B cell (primary cell): ENCODE data around the gene PCNX3. TPM values are rescaled to one million over a fixed set of nuclear protein-coding genes. Genes with fewer than 3 reads are reported as not detected.

ENCODE experiments used
- ATAC-seq: fragments of 200-7000 bp; cut with Tn5 transposase; one replicate; pipeline ENCODE4 v1.10.0; 2021; ENCODE audit warnings: low read depth, mild to moderate bottlenecking, moderate number of reproducible peaks, moderate library complexity
- CTCF ChIA-PET: fragments of 350-600 bp; sonication (Branson Sonifier 250); formaldehyde crosslinking; loops from one replicate; lab custom pipeline; 2021; ENCODE audit warnings: antibody characterized with exemption, inconsistent platforms; lab: Charles Lee
- POLR2A ChIA-PET: fragments of 350-600 bp; sonication (Branson Sonifier 250); formaldehyde crosslinking; loops from one replicate; lab custom pipeline; 2021; ENCODE audit warnings: antibody characterized with exemption; lab: Charles Lee
- DNase-seq: peaks from one replicate; pipeline ENCODE4 v3.0.0; 2013
- H2AFZ ChIP-seq: 2 replicates; pipeline ENCODE4 v1.6.1; 2012; ENCODE audit warnings: mild to moderate bottlenecking, low read depth, low read length; ENCODE audit not compliant: insufficient read depth, poor library complexity, severe bottlenecking
- H3K27ac ChIP-seq, 2 donors: 1 replicate in 1 of 2; 2 replicates in 1 of 2; pipeline ENCODE4 v1.5.1; 2012 to 2013; ENCODE audit warnings: low read length in 2 of 2, mild to moderate bottlenecking in 2 of 2, moderate library complexity in 1 of 2
- H3K27me3 ChIP-seq, 4 experiments: fragments of 200-600 bp in 1 of 4; sonication (generic) in 1 of 4; replicated peaks in 1 of 4; 1 replicate in 2 of 4; 2 replicates in 2 of 4; pipeline versions ENCODE4 v1.6.1 to v1.7.0; 2013 to 2016; ENCODE audit warnings: low read length in 3 of 4, mild to moderate bottlenecking in 2 of 4, mixed read lengths in 1 of 4, moderate library complexity in 1 of 4; ENCODE audit not compliant: insufficient read depth in 4 of 4, control insufficient read depth in 3 of 4; ENCODE audit errors: control extremely low read depth in 1 of 4
- H3K36me3 ChIP-seq, 2 experiments: replicated peaks in 1 of 2; 1 replicate in 1 of 2; 2 replicates in 1 of 2; pipeline versions ENCODE4 v1.6.1 to v1.7.1; 2013; ENCODE audit warnings: low read length in 1 of 2; ENCODE audit not compliant: insufficient read depth in 2 of 2, control insufficient read depth in 1 of 2; ENCODE audit errors: control extremely low read depth in 1 of 2, extremely low read depth in 1 of 2
- H3K4me1 ChIP-seq, 2 donors: fragments of 200-600 bp in 1 of 2; sonication (generic) in 1 of 2; 1 replicate in 1 of 2; 2 replicates in 1 of 2; pipeline versions ENCODE4 v1.5.1 to v1.6.1; 2013 to 2017; ENCODE audit warnings: low read length in 2 of 2; ENCODE audit not compliant: control insufficient read depth in 2 of 2, insufficient read depth in 2 of 2
- H3K4me2 ChIP-seq: replicated peaks from 2 replicates; pipeline ENCODE3; 2012; ENCODE audit warnings: mild to moderate bottlenecking, low read depth, low read length; ENCODE audit not compliant: poor library complexity, severe bottlenecking
- H3K4me3 ChIP-seq, 5 experiments: fragments of 200-600 bp in 1 of 5; sonication (generic) in 1 of 5; 1 replicate in 3 of 5; 2 replicates in 2 of 5; pipeline versions ENCODE4 v1.5.1 to v1.7.0; 2011 to 2016; ENCODE audit warnings: low read length in 4 of 5, mild to moderate bottlenecking in 4 of 5, low read depth in 2 of 5, control low read depth in 1 of 5, moderate library complexity in 1 of 5; ENCODE audit not compliant: insufficient read depth in 1 of 5; ENCODE audit errors: control extremely low read depth in 1 of 5, extremely low read depth in 1 of 5
- H3K79me2 ChIP-seq: fragments of 200-600 bp; sonication (generic); one replicate; pipeline ENCODE4 v1.6.0; 2016; ENCODE audit warnings: low read length; ENCODE audit not compliant: control insufficient read depth, insufficient read depth
- H3K9ac ChIP-seq: fragments of 200-600 bp; sonication (generic); 2 replicates; pipeline ENCODE4 v1.6.1; 2017; ENCODE audit warnings: mild to moderate bottlenecking, low read length, moderate library complexity
- H3K9me3 ChIP-seq, 3 donors: one replicate each; pipeline versions ENCODE4 v1.6.1 to v1.7.1; 2013; ENCODE audit warnings: low read length in 2 of 3; ENCODE audit not compliant: control insufficient read depth in 2 of 3, insufficient read depth in 1 of 3; ENCODE audit errors: control extremely low read depth in 1 of 3
- H4K20me1 ChIP-seq: 2 replicates; pipeline ENCODE4 v1.6.0; 2012; ENCODE audit warnings: mild to moderate bottlenecking, low read length; ENCODE audit not compliant: insufficient read depth, control insufficient read depth, poor library complexity, severe bottlenecking
- H3K27ac Mint-ChIP-seq: one replicate; pipeline ENCODE4 v1.8.0; 2021; ENCODE audit warnings: mixed read lengths
- H3K27me3 Mint-ChIP-seq: one replicate; pipeline ENCODE4 v1.8.0; 2021; ENCODE audit warnings: mixed read lengths
- H3K4me1 Mint-ChIP-seq: one replicate; pipeline ENCODE4 v1.8.0; 2021; ENCODE audit warnings: mixed read lengths
- H3K4me3 Mint-ChIP-seq: one replicate; pipeline ENCODE4 v1.8.0; 2021; ENCODE audit warnings: mixed read lengths
- H3K9me3 Mint-ChIP-seq: one replicate; pipeline ENCODE4 v1.8.0; 2022; ENCODE audit warnings: mixed read lengths; ENCODE audit not compliant: insufficient read depth
- CTCF ChIP-seq: fragments of 200-600 bp; IDR thresholded peaks from one replicate; pipeline ENCODE4 v1.8.0; 2022; ENCODE audit warnings: antibody characterized with exemption, mild to moderate bottlenecking
- EZH2 ChIP-seq: IDR thresholded peaks from 2 replicates; pipeline ENCODE4 v1.6.1; 2012; ENCODE audit warnings: borderline replicate concordance, low read depth, mild to moderate bottlenecking, moderate library complexity, low read length; ENCODE audit not compliant: insufficient read depth, poor library complexity, severe bottlenecking
- WGBS: methylation state at CpG from one replicate; pipeline ENCODE4 v1.1.5; 2013; ENCODE audit warnings: missing lambda C conversion rate; ENCODE audit not compliant: insufficient coverage; 5-methylcytosine and 5-hydroxymethylcytosine counted together
- intact Hi-C: fragments of 100-400 bp; cut with micrococcal nuclease; formaldehyde crosslinking; loops from one replicate; pipeline ENCODE4 v1.10.0; 2022
- polyA plus RNA-seq: library from polyadenylated mRNA; depleted of rRNA; stranded (reverse); fragments of >200 nt; gene quantifications from 2 replicates; pipeline ENCODE4 v1.2.3, GENCODE V29; 2012
- total RNA-seq, 2 donors: library from RNA; stranded (reverse); fragments of 120-200 nt in 1 of 2; gene quantifications; 1 replicate in 1 of 2; 2 replicates in 1 of 2; pipeline versions ENCODE4 v1.2.3 to v1.2.4, GENCODE V29; 2013 to 2022

PCNX3 gene
- total and polyA plus RNA-seq, 2 donors (not counting 1 experiment from before 2014, with no cell fraction given): 61.5 to 62.8 TPM

DNA sequence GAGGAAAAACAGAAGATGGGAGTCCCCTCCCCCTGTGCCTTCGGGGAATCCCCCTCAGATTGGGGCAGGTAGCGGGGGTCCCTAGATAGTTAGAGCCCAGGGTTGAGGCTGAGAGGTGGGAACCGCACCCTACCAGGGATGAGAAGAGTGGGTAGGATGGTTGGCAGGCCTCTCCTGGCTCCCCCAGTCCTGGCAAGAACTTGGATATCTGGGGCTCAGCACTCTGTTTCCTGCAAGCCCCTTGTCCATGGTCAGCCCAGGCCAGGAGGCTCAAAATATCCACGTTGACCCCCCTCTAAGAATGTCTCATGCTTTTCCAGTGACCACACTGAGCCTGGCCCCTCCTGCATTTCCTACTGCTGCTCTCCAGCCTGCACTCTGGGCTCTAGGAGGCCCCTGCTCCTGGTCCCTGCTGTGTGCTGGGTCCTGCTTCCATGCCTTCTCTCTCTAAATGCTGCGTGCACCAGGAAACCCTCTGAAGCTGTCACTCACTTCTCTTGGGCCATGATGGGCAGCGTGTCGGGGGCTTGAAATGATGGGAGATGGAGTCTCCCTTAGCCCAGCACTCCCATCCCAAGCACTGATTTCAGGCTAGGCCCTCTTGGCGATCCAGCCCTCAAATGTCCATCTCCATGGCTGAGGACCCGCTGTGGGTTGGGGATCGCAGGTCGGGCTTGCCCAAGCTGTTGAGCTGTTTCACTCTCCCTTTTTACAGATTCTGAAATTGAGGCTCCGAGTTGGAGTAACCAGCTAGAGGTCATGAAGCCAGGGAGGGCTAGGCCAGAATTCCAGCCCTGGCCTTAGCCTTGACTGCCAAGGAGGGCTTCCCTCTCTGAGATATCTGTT, 3.6 kb upstream of the PCNX3 start:
- Mint-ChIP-seq H3K27me3 (no peaks in the 10 kb centered on the region), H3K4me1 (peaks cover 54% of the 10 kb centered on the region), H3K4me3 (peak overlapping the region; percentile 98), H3K9me3 (no peaks in the 10 kb centered on the region), H3K27ac (peak overlapping the region; percentile 61)
- Histone ChIP-seq H3K79me2 (peaks cover 62% of the 10 kb centered on the region), H3K36me3 (peaks cover 0 to 38% of the 10 kb centered on the region in 2 experiments), H3K9ac (peak overlapping the region; percentile 83), H3K4me1 (peaks cover 40 to 43% of the 10 kb centered on the region in 2 donors), H3K9me3 (peaks cover 0 to 5% (median 0%) of the 10 kb centered on the region in 3 donors), H4K20me1 (peaks cover 49% of the 10 kb centered on the region), H3K27me3 (no peaks in the 10 kb centered on the region), H3K4me2 (peak overlapping the region; percentile 84), H3K27ac (peak overlapping the region; percentile 4 to 89), H3K4me3 (peak overlapping the region in 1 of 5 experiments; percentile 28), H2AFZ (no peak overlapping the region)
- intact Hi-C loops: loop anchor here (10.0 kb wide), 1 partner anchor 497 kb away; the partner anchor contains the start of genes TM7SF2 and ZNHIT2
- WGBS: 58% methylated on average over 11 of the region's 12 CpGs
- ChIA-PET CTCF (interaction anchor here (0.7 to 3.8 kb wide), 7 partner anchors 9 to 71 kb away, joined by 3 to 21 read pairs (median 12); partner anchors contain the start of gene FAM89B), POLR2A (interaction anchor here (3.9 kb wide), 1 partner anchor 72 kb away, joined by 17 read pairs; no protein-coding TSS in a partner anchor)
- no peak for DNase-seq
- no peak for TF ChIP-seq EZH2
- TF ChIP-seq CTCF: no peak
- ATAC-seq: no peak
